ENCODE measurements around the gene TNFRSF4.

- TF ChIP-seq CTCF (IDR thresholded peaks at IDR 0.05) = no peak
- TF ChIP-seq POLR2A (IDR thresholded peaks at IDR 0.05) = no peak
Observed at GRCh38 chr1:1254667-1254998, 40.7 kb upstream of the TNFRSF4 start.

Data from thyroid gland (tissue), 4 donors.